ENCODE measurements around the gene HS6ST1. TPM values are rescaled to one million over a fixed set of nuclear protein-coding genes. Genes with fewer than 3 reads are reported as not detected.

Gene HS6ST1
- total RNA-seq, 4 donors from 2014 or later = 11.2 to 32.2 (median 14.7) TPM

GRCh38 chr2:128315122-128315828, 3.4 kb downstream of the HS6ST1 start:
- no peak for TF ChIP-seq CTCF (IDR thresholded peaks at IDR 0.05; ENCODE audit: low read depth)

GRCh38 chr2:128314348-128315121, 4.1 kb downstream of the HS6ST1 start:
- TF ChIP-seq CTCF (IDR thresholded peaks at IDR 0.05; ENCODE audit: low read depth) = no peak

GRCh38 chr2:128313931-128314347, 4.7 kb downstream of the HS6ST1 start:
- no peak for TF ChIP-seq CTCF (IDR thresholded peaks at IDR 0.05; ENCODE audit: low read depth)

- TF ChIP-seq CTCF (IDR thresholded peaks at IDR 0.05; ENCODE audit: low read depth) = no peak
Observed at GRCh38 chr2:128313091-128313836, 5.4 kb downstream of the HS6ST1 start.

GRCh38 chr2:128312411-128312810, 6.3 kb downstream of the HS6ST1 start:
- TF ChIP-seq CTCF (IDR thresholded peaks at IDR 0.05; ENCODE audit: low read depth) = no peak

- TF ChIP-seq CTCF (IDR thresholded peaks at IDR 0.05; ENCODE audit: low read depth) = no peak
Observed at GRCh38 chr2:128311755-128312341, 6.8 kb downstream of the HS6ST1 start.
